ENCODE results near the gene ACOXL.

- TF ChIP-seq CTCF (IDR thresholded peaks at IDR 0.05) = no peak
- TF ChIP-seq POLR2A (IDR thresholded peaks at IDR 0.05) = no peak
Measured at GRCh38 chr2:110752871-110753270, 20.5 kb downstream of the ACOXL start.

Data from body of pancreas (tissue), 4 donors.